NOMO-1 (cell line): Measurements from ENCODE around the gene RAD51B.

ENCODE experiments used
- DNase-seq, 2 experiments: peaks; one replicate each; lab custom pipeline; 2025; ENCODE audit not compliant: unreplicated experiment in 2 of 2; lab: John Stamatoyannopoulos, UW

RAD51B gene

DNA sequence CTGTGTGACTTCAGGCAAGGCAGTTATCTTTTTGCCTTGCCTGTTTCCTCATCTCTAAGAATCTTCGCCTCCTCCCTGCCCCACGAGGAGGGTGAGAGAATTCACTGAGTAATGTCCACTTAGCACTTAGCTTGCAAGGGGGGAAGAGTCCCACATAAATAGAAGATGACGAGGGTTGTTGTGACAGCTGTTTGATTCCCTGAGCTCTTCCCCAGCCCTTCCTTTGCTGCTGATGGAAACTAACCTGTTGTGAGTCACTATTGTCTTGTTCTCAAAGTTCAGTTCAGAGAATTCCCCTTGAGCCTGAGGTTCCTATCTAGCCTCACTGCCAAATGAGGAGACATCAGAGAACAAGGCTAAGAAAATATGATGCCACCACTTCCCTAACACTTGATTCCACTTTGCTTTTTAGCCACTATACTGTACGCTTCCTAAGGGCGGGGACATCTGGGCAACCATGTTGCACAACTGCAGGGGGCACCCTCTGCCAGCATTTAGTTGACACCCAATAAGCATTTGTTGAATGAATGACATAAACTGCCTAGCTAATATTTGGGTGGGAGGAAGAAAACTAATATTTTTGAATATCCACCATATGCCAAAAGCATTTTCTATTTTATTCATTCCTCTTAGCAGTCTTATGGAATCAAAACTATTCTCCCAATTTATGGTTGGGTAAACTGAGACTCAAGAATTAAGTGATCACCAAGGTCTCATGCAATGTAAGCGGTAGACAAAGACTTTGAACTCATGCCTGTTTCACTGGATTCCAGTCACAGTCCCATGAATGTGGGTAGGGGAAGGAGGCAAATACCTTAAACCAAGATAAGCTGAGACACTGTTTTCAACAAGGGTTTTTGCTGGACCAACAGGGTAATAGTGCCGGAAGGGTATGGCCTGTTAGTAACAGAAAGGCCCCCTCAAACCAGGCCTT lies 895.7 kb downstream of the RAD51B start:
- no peak for DNase-seq

DNA sequence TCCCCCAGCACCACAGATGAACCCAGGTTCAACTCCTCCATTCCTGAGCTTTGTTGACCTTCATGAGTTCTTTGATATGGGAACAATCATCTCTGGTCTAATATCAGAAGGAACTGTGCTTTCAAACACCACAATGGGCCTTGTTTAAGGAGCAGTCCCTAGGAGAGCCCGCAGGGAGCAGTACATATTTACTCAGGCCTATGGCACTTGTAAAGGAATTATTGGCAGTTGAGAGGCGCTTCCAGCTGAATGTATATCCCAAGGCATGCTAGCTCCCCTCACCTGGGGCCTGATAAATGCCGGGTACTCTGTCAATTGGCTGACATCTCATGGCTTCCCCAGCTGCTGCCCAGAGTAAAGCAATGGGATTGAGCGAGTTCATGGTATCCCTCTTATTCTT lies 897.1 kb downstream of the RAD51B start:
- DNase-seq: no peak

DNA sequence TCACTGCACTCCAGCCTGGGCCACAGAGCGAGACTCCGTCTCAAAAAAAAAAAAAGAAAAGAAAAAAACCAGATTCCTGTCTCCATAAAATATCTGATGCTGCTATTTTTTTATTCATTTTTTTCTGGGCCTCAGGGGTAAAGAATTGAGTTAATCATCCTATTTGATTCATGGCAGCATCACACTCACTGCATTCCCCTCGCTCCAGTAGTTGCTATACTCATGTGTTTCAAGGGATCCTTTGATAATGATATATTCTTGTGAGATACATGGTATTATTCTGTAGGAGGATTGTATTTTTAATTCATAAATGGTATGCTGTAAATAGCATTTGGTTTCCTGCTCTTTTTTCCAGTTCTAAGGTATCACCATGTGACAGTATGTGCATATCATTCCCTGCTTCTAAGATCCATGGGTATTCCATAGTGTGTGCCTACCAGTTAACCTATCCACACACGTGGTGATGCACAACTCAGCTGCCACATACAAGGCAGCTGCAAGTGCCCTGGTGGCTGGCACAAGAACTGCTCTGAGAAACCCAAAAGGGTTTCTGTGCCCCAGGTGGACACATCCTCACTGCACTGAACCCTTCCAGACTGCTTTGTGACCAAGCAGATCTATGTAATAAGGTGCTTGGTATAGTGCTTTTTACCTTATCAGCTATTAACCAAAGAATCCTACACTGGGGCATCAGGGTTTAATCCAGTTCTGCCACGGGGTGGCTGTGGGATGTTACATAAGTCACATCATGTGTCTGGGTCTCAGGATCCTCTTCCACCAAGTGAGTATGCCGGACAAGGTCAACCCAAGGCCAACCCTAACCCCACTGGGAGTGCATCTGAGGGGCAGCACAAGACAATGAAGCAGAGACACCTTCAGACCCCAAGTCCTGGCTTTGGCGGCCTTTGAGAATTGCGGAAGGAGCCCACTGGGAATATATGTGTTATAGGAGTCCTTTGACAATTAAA lies 898.7 kb downstream of the RAD51B start:
- DNase-seq: no peak

DNA sequence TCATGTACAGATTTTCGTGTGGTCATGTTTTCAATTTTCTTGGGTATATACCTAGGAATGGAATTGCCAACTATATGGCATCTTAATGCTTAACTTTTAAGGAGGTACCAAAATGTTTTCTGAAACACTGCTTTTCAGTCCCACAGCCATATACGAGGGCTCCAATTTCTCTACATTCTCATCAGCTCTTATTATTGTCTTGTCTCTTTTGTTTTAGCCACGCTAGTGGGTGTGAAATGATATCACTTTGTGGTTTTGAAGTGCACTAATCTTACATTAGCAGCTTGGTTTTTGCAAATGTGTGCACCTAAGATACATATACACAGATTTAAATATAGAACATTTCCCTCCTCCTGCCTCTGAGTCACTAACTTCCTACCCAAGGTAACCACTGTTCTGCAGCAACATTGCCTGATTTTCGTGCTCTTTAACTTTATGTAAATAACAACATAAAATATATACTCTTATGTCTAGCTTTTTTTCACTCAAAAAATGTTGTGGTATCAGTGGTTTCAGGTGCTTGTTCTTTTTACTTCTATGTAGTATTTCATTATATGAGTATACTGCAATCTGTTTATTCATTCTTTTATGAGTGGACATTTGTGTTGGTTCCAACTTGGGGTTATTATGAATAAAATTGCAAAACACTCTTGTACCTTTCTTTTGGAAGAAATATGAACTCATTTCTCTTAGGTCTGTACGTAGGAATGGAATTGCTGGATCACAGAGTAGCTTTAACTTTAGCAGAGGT lies 900.2 kb downstream of the RAD51B start:
- peak; percentile 9 to 31 for DNase-seq

DNA sequence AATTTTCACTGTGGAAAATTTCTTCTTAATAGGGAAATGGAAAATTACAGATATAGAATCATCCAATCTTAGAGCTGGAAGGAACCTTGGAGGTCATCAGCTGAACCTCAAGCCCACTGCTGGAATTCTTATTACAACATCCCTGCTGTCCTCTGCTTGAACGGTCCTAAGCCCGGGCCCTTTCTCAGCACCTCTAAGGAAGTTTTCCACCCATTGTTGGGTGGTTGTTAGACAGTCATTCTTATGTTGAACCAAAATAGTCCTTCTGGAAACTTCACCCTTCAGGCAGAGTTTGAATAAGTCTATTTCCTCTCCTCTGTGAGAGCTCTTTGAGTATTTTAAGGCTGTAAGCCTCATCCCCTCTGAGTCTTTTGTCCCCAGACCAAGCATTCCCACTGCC lies 902.6 kb downstream of the RAD51B start:
- no peak for DNase-seq

DNA sequence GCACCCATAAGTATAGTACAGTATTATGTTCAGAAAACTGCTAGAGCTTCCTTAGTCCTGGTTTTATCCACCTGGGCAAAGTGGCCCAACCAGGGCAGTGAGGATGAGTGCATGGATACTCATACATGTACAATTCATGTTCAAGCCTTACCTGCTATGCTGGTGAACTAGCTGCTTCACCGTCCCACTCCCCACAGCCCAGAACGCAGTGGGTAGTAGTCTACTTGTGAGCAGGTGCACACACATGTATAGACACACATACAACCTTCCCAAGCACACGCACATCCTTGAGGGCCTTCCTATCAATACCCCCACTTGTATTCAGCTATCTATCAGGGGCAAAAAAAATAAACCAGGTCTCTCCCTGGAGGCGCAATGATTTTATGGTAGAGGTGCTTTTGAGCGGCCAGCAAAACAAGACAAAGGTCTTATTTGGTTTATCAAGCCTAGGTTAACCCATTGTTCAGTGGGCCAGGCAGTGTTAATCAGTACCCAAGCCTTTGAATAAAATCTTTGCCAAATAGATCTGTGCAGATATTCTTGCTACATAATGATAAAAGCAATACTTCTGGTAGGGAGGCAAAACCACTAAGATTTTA lies 903.5 kb downstream of the RAD51B start:
- no peak for DNase-seq

DNA sequence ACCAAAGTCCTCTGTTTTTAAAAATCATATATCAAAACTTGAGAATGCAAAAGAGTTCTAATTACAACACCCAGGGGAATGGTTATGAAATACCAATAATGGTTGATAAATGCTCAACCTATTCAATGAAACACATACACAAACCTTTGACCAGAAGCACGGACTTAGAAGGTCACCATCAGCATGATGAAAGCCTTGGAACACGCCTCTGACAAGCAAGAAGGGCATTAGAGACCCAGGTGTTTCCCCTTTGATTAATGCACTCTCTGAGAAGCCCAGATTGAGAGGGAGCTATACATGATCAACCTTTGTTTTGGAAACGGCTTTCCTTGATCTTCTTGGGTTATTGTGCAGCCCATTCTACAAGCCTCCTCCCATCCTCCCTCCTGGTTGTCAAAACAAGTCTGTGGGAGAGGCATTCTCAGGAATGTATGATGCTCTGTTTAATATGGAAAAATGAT lies 904.3 kb downstream of the RAD51B start:
- DNase-seq: no peak

DNA sequence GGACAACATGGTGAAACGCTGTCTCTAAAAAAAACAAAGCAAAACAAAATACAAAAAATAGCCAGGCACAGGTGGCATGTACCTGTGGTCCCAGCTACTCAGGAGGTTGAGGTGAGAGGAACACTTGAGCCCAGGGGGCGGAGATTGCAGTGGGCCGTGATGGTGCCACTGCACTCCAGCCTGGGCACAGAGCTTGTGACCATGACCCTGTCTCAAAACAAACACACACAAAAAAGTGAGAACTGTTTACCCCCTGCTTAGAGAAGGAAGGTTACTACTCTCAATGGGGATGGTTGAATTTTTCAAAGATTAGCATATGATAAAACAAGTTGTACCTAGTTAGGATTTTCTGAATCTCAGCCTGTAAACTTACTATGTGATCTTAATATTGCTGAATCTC lies 905.3 kb downstream of the RAD51B start:
- no peak for DNase-seq

DNA sequence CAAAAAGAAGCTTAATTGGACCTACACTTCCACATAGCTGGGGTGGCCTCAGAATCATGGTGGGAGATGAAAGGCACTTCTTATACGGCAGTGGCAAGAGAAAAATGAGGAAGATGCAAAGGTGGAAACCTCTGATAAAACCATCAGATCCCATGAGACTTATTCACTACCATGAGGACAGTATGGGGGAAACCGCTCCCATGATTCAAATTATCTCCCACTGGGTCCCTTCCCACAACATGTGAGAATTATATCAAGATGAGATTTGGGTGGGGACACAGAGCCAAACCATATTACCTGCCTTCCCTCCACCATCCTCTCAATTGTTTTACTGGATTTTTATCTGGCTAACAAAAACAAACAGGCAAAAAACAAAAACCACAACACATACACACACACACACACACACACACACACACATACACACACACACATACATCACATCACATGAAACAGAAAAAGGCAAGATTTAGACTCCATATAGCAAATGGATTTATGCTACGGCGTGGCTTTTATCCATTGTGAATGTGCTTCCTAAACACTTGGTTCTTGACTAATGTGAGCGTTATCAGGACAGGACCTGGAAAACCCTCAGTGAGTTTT lies 906.6 kb downstream of the RAD51B start:
- DNase-seq: no peak

DNA sequence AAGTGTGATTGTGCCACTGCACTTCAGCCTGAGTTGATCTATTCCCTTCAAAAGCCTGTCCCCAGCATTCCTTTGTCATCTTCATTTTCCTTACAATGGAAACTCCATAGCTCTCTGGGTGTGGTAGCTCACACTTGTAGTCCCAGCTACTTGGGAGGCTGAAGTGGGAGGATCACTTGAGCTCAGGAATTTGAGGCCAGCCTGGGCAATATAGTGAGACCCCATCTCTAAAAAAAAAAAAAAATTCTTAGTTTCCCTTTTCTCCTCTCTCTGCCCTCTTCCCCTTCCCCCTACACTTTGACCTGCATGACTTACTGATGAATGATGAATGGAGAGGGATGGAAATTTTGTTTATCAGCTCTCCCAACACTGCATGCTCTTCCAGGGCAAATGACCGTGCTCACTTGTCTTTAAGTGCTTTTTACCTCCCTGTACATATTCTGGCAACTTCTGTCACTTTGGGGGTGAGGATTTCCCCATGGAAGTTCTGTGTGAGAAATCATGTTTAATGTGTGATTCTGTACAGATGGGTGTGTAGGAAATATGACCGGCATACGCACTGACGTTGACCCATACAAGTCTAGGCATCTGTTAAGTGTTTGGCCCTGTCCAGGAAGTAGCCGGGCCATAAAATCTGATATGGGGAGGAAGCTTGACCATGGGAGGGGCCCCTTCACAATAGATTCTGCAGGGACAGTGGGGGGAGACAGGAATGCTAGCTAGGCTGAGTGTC lies 907.9 kb downstream of the RAD51B start:
- no peak for DNase-seq

DNA sequence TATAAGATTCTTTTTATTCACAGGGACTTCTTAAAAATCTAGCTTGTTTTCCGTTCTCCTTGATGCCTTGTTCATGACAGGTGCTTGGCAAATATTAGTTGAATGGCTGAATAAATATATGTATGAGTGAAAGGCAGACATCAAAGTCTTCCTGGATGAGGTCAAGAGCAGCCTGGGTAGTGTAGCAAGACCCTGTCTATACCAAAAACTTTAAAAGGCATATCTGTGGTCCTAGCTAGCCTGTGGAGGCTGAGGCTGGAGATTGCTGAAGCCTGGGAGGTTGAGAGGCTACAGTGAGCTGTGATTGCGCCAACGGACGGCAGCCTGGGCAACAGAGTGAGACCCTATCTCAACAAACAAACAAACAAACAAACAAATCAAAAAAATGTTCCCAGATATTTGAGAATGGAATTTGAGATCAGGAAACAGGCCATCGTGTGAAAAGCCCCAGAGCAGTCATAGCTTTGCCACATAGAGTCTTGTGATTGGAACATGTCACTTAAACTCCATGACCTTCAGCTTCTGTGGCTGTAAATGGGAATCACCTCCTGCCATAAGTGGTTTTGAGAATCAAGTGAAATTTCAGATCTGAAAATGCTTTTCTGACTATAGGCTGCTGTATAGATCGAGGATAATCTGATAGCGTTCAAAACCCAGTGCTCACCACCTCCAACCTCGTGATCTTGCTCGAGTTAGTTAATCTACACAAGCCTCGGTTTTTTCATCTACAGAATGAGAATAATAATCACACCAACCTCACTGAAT lies 908.9 kb downstream of the RAD51B start:
- DNase-seq: no peak

DNA sequence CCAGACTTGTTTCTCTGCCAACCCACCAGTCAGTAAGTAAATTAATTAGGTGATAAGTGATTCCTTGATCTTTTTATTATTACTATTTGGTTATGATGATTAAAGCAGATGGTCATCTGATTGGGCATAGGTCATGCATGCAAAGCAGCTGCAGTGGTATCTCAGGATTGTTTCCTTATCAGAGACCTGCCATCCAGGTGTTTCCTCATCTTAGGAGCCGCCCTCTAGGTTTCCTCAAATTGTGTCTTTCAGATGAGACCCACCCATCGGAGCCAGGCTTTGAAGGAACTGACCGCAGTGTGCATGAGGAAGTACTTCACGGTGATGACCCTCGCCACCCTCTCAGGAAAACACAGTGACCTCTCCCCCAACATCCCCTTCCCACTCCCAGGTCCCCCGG lies 910.0 kb downstream of the RAD51B start:
- peak in 1 of 2 experiments; percentile 16 for DNase-seq

DNA sequence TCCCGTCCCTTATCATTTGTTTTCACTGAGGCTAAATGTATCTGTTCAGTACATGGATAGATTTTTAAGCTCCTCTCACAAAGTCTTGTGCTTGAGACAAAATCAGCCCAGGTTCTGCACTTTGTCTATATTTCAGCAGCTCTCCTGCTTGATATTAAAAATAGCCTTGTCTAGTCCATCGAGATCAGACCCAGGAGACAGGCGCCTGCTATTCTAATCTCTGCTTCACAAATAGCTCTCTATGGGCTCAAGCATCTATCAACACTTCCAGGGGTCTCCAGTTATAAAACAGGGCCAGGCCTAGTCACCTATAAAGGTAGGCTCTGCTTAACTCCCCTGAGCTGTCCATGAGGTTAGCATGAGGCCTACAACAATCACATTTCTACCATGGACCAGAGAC lies 910.8 kb downstream of the RAD51B start:
- DNase-seq: no peak

DNA sequence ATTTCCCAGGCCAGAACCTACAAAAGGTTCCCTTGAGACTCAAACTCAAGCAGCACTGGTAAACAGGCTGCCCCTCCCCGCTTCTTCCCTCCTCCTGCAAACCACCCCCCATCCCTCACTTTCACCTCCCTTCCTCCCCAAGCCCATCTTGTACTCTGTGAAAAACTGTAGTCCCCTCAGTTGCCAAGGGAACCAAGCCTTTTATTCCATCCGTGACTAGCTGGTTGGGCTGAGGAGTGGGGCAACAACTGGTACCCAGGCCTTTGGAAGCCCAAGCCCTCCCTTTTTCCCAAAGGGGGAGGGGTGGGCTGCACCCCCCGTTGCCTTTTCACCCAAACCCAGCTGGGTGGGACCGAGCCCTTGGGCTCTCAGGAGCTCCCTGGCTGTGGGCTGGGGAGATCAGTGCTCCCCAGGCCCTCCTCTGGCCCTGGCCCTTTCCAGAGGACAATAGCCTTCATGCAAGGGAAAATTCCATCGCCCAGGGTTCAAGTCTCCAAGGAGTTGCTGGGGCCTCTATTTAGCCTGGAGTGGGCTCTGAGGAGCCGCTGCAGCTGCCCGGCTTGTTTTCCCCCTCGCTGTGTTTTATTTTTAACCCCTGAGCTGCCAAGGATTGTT lies 911.3 kb downstream of the RAD51B start:
- DNase-seq: no peak

DNA sequence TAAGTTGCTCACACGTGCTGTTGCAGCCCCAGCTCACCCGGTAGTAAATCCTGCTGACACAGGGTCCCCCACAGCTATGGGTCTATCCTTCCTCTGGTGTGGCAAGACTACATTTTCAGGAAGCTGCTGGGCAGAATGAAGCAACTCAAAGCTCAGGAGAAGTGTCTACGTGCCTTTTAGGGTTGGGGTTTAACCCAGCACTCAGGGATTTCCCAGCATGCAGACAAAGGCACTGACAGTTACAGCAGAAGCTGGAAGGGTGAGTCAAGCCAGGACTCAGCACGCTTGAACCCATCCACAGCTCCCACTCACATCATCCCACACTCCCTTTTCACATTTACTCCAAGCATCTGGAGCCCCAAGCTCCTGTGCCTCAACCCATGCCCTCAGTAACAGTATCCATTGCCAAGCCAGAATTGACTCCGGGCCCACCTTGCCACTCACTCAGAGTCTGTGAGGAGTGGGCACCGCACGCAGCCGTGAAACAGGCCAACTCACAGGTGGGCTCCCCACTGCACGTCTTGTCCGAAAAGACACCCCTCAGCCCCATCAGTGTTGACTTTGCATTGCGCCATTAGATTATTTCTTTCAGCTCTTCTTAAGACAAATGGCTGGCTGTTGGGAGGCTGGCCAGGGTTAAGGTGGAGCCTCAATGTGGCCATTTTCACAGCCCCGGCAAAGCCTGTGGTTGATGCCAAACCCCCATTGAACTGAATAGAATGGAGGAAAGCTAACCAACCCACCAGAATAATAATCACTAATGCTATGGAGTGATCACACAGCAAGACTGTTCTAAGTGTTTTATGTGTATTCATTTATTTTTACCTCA lies 913.7 kb downstream of the RAD51B start:
- DNase-seq: peak; percentile 90 to 95

DNA sequence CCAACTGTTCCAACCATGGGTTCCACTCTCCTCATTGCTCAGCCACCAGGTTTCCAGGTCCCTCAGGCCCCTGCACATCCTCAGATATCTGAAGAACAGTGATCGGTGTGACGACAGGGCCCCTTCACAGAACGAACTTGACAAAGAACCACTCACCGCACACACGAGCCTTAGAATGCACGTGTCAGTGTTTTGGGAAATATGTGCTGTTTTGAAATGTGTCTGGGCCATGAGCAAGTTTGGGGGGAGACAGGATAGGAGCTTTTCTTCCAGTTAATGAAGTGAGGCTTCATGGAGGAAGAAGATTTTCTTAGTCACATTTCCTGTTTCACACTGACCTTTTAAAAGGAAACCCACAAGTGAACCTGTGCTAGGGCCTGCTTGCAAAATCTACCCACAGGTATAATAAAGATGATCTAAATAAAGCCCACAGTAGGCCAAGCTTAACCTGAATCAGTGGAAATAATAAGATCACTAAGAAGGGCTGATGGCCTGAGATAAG lies 914.7 kb downstream of the RAD51B start:
- peak; percentile 81 to 91 for DNase-seq

DNA sequence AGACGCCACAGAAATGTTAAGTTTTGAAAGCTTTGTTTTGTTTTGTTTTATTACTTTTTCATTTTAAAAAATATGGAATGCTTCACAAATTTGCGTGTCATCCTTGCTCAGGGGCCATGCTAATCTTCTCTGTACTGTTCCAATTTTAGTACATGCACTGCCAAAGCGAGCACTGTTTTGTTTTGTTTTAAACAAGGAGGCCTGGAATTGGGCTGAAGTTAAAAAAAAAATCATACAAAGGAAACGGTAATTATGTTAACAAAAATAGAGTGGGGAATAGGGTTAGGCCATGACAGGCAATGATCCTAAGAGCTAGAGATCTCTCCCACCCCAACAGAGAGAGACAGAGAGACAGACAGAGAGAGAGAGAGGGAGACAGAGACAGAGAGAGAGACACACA lies 916.3 kb downstream of the RAD51B start:
- DNase-seq: no peak
